GM23248 (cell line): ENCODE measurements around the gene EHBP1L1. TPM values are rescaled to one million over a fixed set of nuclear protein-coding genes. Genes with fewer than 3 reads are reported as not detected.

Source experiments
- DNase-seq: peaks from one replicate; pipeline ENCODE4 v3.0.0-alpha.2; 2015
- H2AFZ ChIP-seq: fragments of 200-600 bp; sonication (generic); 2 replicates; pipeline ENCODE4 v1.6.1; 2016; ENCODE audit warnings: antibody characterized with exemption
- H3F3A ChIP-seq: fragments of 200-600 bp; sonication (generic); 2 replicates; pipeline ENCODE4 v1.6.1; 2016; ENCODE audit warnings: mild to moderate bottlenecking, antibody characterized with exemption, mixed run types; ENCODE audit not compliant: insufficient read depth
- H3K27ac ChIP-seq: fragments of 200-600 bp; sonication (generic); 2 replicates; pipeline ENCODE4 v1.5.1; 2016; ENCODE audit warnings: mild to moderate bottlenecking
- H3K27me3 ChIP-seq: fragments of 200-600 bp; sonication (generic); replicated peaks from 2 replicates; pipeline ENCODE4 v1.6.1; 2016; ENCODE audit warnings: mild to moderate bottlenecking; ENCODE audit not compliant: insufficient read depth
- H3K36me3 ChIP-seq: fragments of 200-600 bp; sonication (generic); 2 replicates; pipeline ENCODE4 v1.6.1; 2016; ENCODE audit warnings: low read depth, mild to moderate bottlenecking
- H3K4me1 ChIP-seq: fragments of 200-600 bp; sonication (generic); 2 replicates; pipeline ENCODE4 v1.6.1; 2016; ENCODE audit warnings: mild to moderate bottlenecking; ENCODE audit not compliant: insufficient read depth
- H3K4me2 ChIP-seq: fragments of 200-600 bp; sonication (generic); one replicate; pipeline ENCODE4 v1.6.1; 2016; ENCODE audit warnings: mild to moderate bottlenecking; ENCODE audit not compliant: unreplicated experiment
- H3K4me3 ChIP-seq: fragments of 200-600 bp; sonication (generic); 2 replicates; pipeline ENCODE4 v1.5.1; 2016; ENCODE audit warnings: mild to moderate bottlenecking
- H3K79me2 ChIP-seq: fragments of 200-600 bp; sonication (generic); 2 replicates; pipeline ENCODE4 v1.6.1; 2016; ENCODE audit warnings: mild to moderate bottlenecking; ENCODE audit not compliant: insufficient read depth
- H3K9ac ChIP-seq: fragments of 200-600 bp; sonication (generic); 2 replicates; pipeline ENCODE4 v1.6.1; 2016; ENCODE audit warnings: mild to moderate bottlenecking
- H3K9me2 ChIP-seq: fragments of 200-600 bp; sonication (generic); 2 replicates; pipeline ENCODE4 v1.6.1; 2016; ENCODE audit warnings: mixed run types, mild to moderate bottlenecking, moderate library complexity; ENCODE audit not compliant: insufficient read depth
- H3K9me3 ChIP-seq: fragments of 200-600 bp; sonication (generic); one replicate; pipeline ENCODE4 v1.6.1; 2017; ENCODE audit warnings: low read depth
- H4K20me1 ChIP-seq: fragments of 200-600 bp; sonication (generic); 2 replicates; pipeline ENCODE4 v1.6.0; 2016; ENCODE audit not compliant: insufficient read depth
- EZH2 ChIP-seq: fragments of 200-600 bp; sonication (generic); IDR thresholded peaks from 2 replicates; pipeline ENCODE4 v1.6.1; 2018; ENCODE audit warnings: antibody characterized with exemption, mild to moderate bottlenecking; ENCODE audit not compliant: insufficient read depth, poor library complexity, severe bottlenecking
- EZH2phosphoT487 ChIP-seq: fragments of 200-600 bp; sonication (generic); IDR thresholded peaks from 2 replicates; pipeline ENCODE4 v1.6.1; 2018; ENCODE audit warnings: antibody characterized with exemption, moderate library complexity, mild to moderate bottlenecking, low read depth; ENCODE audit not compliant: insufficient read depth
- WGBS, 2 experiments: methylation state at CpG; one replicate each; pipeline ENCODE4 v1.1.6; 2015 to 2017; ENCODE audit warnings: low lambda C conversion rate in 2 of 2, low coverage in 1 of 2; ENCODE audit errors: missing lambda C conversion rate in 2 of 2; 5-methylcytosine and 5-hydroxymethylcytosine counted together
- in situ Hi-C: fragments of 300-500 bp; cut with MboI; formaldehyde crosslinking; loops from 2 replicates; pipeline ENCODE4 v1.15.0; 2020
- polyA plus RNA-seq: library from polyadenylated mRNA; unstranded; fragments of >200 nt; fragmentation: Nextera tagmentation; extraction: Ambion mirVana; gene quantifications from 2 replicates; pipeline ENCODE4 v1.2.1, GENCODE V29; 2016
- total RNA-seq: library from RNA; depleted of rRNA; stranded (reverse); fragments of >200 nt; shearing (Covaris generic); gene quantifications from 2 replicates; pipeline ENCODE4 v1.2.3, GENCODE V29; 2014

Gene EHBP1L1
- total and polyA plus RNA-seq, 2 experiments from 2014 or later = 11.5 to 85.5 TPM

GRCh38 chr11:65607614-65608426, 32.0 kb downstream of the EHBP1L1 start:
- Histone ChIP-seq H3K36me3 (peaks cover 11% of the 10 kb centered on the region; the same call in 1 of the 2 replicates), H3K9ac (no peak overlapping the region), H3K27ac (no peak overlapping the region), H4K20me1 (no peaks in the 10 kb centered on the region; the same call in 1 of the 2 replicates), H3F3A (peaks cover 5% of the 10 kb centered on the region; the same call in 1 of the 2 replicates), H3K9me2 (no peaks in the 10 kb centered on the region), H3K9me3 (no peaks in the 10 kb centered on the region), H3K4me1 (peaks cover 22% of the 10 kb centered on the region), H3K27me3 (no peaks in the 10 kb centered on the region), H2AFZ (no peak overlapping the region), H3K79me2 (peaks cover 43% of the 10 kb centered on the region), H3K4me2 (peak overlapping the region; percentile 60), H3K4me3 (peak overlapping the region; percentile 53)
- TF ChIP-seq EZH2 (no peak), EZH2phosphoT487 (no peak)
- in situ Hi-C loops = no loop called here
- no peak for DNase-seq
- WGBS, 2 experiments = 65% methylated on average over 37 of the region's 37 CpGs

GRCh38 chr11:65609229-65609628, 33.4 kb downstream of the EHBP1L1 start:
- no peak for TF ChIP-seq EZH2phosphoT487
- TF ChIP-seq EZH2 = no peak
- H3K4me1 ChIP-seq = peaks cover 23% of the 10 kb centered on the region
- H4K20me1 ChIP-seq = no peaks in the 10 kb centered on the region; the same call in 1 of the 2 replicates
- in situ Hi-C loops = no loop called here
- no peak overlapping the region for H3K9ac ChIP-seq
- H3K9me2 ChIP-seq = no peaks in the 10 kb centered on the region
- H3K9me3 ChIP-seq = no peaks in the 10 kb centered on the region
- DNase-seq = peak; percentile 46
- peaks cover 6% of the 10 kb centered on the region; the same call in 1 of the 2 replicates for H3K36me3 ChIP-seq
- H2AFZ ChIP-seq = no peak overlapping the region
- no peaks in the 10 kb centered on the region for H3K27me3 ChIP-seq
- H3K79me2 ChIP-seq = peaks cover 56% of the 10 kb centered on the region
- 30 to 31% methylated on average over 3 of the region's 3 CpGs for WGBS, 2 experiments
- H3F3A ChIP-seq = peaks cover 5% of the 10 kb centered on the region; the same call in 1 of the 2 replicates
- H3K27ac ChIP-seq = no peak overlapping the region
- no peak overlapping the region for H3K4me3 ChIP-seq
- H3K4me2 ChIP-seq = no peak overlapping the region

GRCh38 chr11:65609665-65610064, 33.8 kb downstream of the EHBP1L1 start:
- Histone ChIP-seq H3K9me2 (no peaks in the 10 kb centered on the region), H3K27ac (no peak overlapping the region), H3K9ac (no peak overlapping the region), H3K4me1 (peaks cover 23% of the 10 kb centered on the region), H3K4me2 (no peak overlapping the region), H3K79me2 (peaks cover 60% of the 10 kb centered on the region), H3K27me3 (no peaks in the 10 kb centered on the region), H3K4me3 (no peak overlapping the region), H3K9me3 (no peaks in the 10 kb centered on the region), H4K20me1 (no peaks in the 10 kb centered on the region; the same call in 1 of the 2 replicates), H3K36me3 (peaks cover 2% of the 10 kb centered on the region; the same call in 1 of the 2 replicates), H3F3A (peaks cover 5% of the 10 kb centered on the region; the same call in 1 of the 2 replicates), H2AFZ (no peak overlapping the region)
- WGBS, 2 experiments = 85 to 86% methylated on average over 5 of the region's 5 CpGs
- TF ChIP-seq EZH2 (no peak), EZH2phosphoT487 (no peak)
- no peak for DNase-seq
- in situ Hi-C loops = no loop called here

- TF ChIP-seq EZH2phosphoT487 (no peak), EZH2 (no peak)
- Histone ChIP-seq H3F3A (peaks cover 5% of the 10 kb centered on the region; the same call in 1 of the 2 replicates), H3K4me1 (peaks cover 23% of the 10 kb centered on the region), H3K9me3 (no peaks in the 10 kb centered on the region), H3K27me3 (no peaks in the 10 kb centered on the region), H4K20me1 (no peaks in the 10 kb centered on the region; the same call in 1 of the 2 replicates), H3K9ac (no peak overlapping the region), H3K27ac (no peak overlapping the region), H3K36me3 (no peaks in the 10 kb centered on the region; the same call in 1 of the 2 replicates), H3K9me2 (no peaks in the 10 kb centered on the region), H3K4me2 (no peak overlapping the region), H2AFZ (no peak overlapping the region), H3K4me3 (no peak overlapping the region), H3K79me2 (peaks cover 63% of the 10 kb centered on the region)
- 54 to 62% methylated on average over 6 of the region's 6 CpGs for WGBS, 2 experiments
- no peak for DNase-seq
- in situ Hi-C loops = no loop called here
These were observed 34.6 kb downstream of the EHBP1L1 start for GRCh38 chr11:65610404-65610803.
